Measurements from ENCODE around the gene SDS.

SDS gene

DNA sequence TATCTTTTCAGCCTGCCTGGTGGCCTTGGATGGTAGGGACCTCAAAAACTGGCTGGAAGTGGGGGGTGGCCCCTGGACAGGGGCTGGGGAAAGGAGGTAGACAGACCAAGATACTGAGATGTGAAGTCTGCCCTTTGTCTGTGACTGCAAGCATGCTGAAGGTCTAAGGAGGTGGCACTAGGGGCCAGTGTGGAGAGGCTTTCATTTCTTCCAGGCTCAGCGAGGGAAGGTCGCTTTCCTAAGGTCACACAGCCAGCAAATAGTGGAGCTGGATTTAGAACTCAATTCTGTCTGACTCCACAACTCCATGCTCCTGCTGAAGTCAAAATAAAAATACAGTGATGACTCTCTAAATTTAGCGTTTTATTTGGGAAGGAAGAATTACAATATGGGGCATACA, 56.6 kb downstream of the SDS start:
- no peak for DNase-seq (ENCODE audit: low read depth)

DNA sequence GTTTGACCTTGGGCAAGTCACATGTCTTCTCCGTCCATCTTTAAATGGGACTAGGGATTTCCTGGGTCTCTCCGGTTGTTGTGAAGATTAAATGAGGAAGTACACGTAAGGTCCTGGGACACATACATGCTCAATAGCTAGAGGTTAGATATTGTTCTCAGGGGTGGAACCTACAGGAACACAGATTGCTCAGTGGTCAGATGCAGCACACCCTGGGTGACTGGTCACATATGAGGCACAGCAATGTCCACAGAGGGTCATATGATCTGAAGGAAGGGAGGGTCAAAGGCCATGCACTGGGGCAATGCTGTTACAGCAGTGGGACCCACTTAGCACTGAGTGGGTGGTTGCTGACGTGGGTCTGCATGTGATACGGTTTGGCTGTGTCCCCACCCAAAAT, 57.3 kb downstream of the SDS start:
- DNase-seq (ENCODE audit: low read depth): no peak

GRCh38 chr12:113345318-113345717, 58.4 kb downstream of the SDS start:
- DNase-seq (ENCODE audit: low read depth): no peak

Measured in stimulated activated CD8-positive, alpha-beta memory T cell treated with anti-CD3 and anti-CD28 coated beads, Interleukin-15, amount 100 ng/mL, for 1 hour (primary cell).